A673 (cell line): Measurements from ENCODE around the gene THBS2.

Experiments
- EZH2 ChIP-seq: fragments of 200-600 bp; sonication (generic); IDR thresholded peaks from 2 replicates; pipeline ENCODE4 v1.6.1; 2017; ENCODE audit warnings: borderline replicate concordance, low read depth, mild to moderate bottlenecking, mixed read lengths, antibody characterized with exemption, low read length; ENCODE audit not compliant: poor library complexity, severe bottlenecking
- TF ChIP-seq, protein P1 (sequence below): fragments of 300-800, 200-600 bp; sonication (generic); conservative IDR thresholded peaks from 2 replicates; pipeline ENCODE4 v1.5.1; 2017; ENCODE audit warnings: low read depth, mild to moderate bottlenecking, antibody characterized with exemption, low read length, moderate library complexity, mixed read lengths

DNA sequence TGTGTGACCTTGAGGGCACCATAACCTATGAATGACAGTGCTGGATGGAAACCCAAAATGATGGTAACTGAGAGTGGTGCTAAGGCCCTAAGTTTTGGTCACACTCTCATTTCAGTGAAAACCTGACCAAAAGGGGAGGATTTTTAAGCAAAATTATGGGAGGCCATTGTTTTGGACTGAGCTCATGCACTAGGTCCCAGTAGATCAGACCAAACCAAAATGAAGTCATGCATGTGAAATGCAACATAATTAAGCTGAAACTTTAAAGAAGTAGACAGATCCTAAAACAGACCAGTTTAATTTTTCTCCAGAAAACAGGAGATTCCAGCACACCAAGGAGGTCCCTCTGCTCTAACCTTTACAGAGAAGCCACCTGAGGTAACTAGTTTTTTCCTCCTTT is 24.0 kb upstream of the THBS2 start:
- TF ChIP-seq, protein P1, sequence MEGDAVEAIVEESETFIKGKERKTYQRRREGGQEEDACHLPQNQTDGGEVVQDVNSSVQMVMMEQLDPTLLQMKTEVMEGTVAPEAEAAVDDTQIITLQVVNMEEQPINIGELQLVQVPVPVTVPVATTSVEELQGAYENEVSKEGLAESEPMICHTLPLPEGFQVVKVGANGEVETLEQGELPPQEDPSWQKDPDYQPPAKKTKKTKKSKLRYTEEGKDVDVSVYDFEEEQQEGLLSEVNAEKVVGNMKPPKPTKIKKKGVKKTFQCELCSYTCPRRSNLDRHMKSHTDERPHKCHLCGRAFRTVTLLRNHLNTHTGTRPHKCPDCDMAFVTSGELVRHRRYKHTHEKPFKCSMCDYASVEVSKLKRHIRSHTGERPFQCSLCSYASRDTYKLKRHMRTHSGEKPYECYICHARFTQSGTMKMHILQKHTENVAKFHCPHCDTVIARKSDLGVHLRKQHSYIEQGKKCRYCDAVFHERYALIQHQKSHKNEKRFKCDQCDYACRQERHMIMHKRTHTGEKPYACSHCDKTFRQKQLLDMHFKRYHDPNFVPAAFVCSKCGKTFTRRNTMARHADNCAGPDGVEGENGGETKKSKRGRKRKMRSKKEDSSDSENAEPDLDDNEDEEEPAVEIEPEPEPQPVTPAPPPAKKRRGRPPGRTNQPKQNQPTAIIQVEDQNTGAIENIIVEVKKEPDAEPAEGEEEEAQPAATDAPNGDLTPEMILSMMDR, result no peak
- no peak for TF ChIP-seq EZH2
